Large intestine (tissue), 12 donors: ENCODE data around the gene GJB2. TPM values are rescaled to one million over a fixed set of nuclear protein-coding genes. Genes with fewer than 3 reads are reported as not detected.
A peak's percentile ranks its signal among the peaks of the same experiment; 100 is the strongest.

Source experiments
- DNase-seq, 2 donors: peaks; one replicate each; pipeline versions ENCODE4 v3.0.0 to v3.0.0-alpha.2; 2013
- H3K27ac ChIP-seq: one replicate; pipeline ENCODE4 v1.5.1; 2013; ENCODE audit warnings: low read length
- H3K27me3 ChIP-seq: 2 replicates; pipeline ENCODE4 v1.6.1; 2013; ENCODE audit warnings: low read length; ENCODE audit not compliant: control insufficient read depth, insufficient read depth
- H3K36me3 ChIP-seq: 2 replicates; pipeline ENCODE4 v1.6.1; 2013; ENCODE audit warnings: low read length; ENCODE audit not compliant: control insufficient read depth, insufficient read depth
- H3K4me1 ChIP-seq: one replicate; pipeline ENCODE4 v1.6.1; 2013; ENCODE audit warnings: low read length; ENCODE audit not compliant: control insufficient read depth, insufficient read depth
- H3K4me3 ChIP-seq: one replicate; pipeline ENCODE4 v1.5.1; 2013; ENCODE audit warnings: low read length
- H3K9me3 ChIP-seq: one replicate; pipeline ENCODE4 v1.6.1; 2013; ENCODE audit warnings: mild to moderate bottlenecking, low read depth, low read length, moderate library complexity; ENCODE audit not compliant: control insufficient read depth
- WGBS: methylation state at CpG from one replicate; pipeline ENCODE4 v1.1.5; 2013; ENCODE audit warnings: low lambda C conversion rate; ENCODE audit not compliant: insufficient coverage; 5-methylcytosine and 5-hydroxymethylcytosine counted together
- long read RNA-seq, 11 donors: transcript quantifications; one replicate each; lab custom pipeline, GENCODE V29; 2026
- polyA plus RNA-seq: library from polyadenylated mRNA; unstranded; fragments of 120-200 nt; gene quantifications from one replicate; pipeline ENCODE4 v1.2.1, GENCODE V29; 2013

GJB2 gene
- 4.1 TPM for polyA plus RNA-seq
- long read RNA-seq, donor 1, partial matches to known transcripts: 0 of 3 reads
- long read RNA-seq, donor 1, other reads (novel, unspliced or antisense): 0 of 3 reads
- long read RNA-seq, donor 2: 0 reads
- long read RNA-seq, donor 3: 0 reads
- long read RNA-seq, donor 4, partial matches to known transcripts: 0 of 1 reads
- long read RNA-seq, donor 4, other reads (novel, unspliced or antisense): 0 of 1 reads
- long read RNA-seq, donor 5, partial matches to known transcripts: 0 of 3 reads
- long read RNA-seq, donor 5, other reads (novel, unspliced or antisense): 0 of 3 reads
- long read RNA-seq, donor 6, partial matches to known transcripts: 0 of 4 reads
- long read RNA-seq, donor 6, other reads (novel, unspliced or antisense): 0 of 4 reads
- long read RNA-seq, donor 7, transcript GJB2-202 (2 exons, 2,290 nt): major isoform, 6 of 7 reads
- long read RNA-seq, donor 7, partial matches to known transcripts: 0 of 7 reads
- long read RNA-seq, donor 7, other reads (novel, unspliced or antisense): 0 of 7 reads
- long read RNA-seq, donor 8, partial matches to known transcripts: 0 of 1 reads
- long read RNA-seq, donor 8, other reads (novel, unspliced or antisense): 0 of 1 reads
- long read RNA-seq, donor 9: 0 reads
- long read RNA-seq, donor 10, partial matches to known transcripts: 0 of 2 reads
- long read RNA-seq, donor 10, other reads (novel, unspliced or antisense): 0 of 2 reads
- long read RNA-seq, donor 11, partial matches to known transcripts: 0 of 2 reads
- long read RNA-seq, donor 11, other reads (novel, unspliced or antisense): 0 of 2 reads

- H3K36me3 ChIP-seq: no peaks in the 10 kb centered on the region
- peaks cover 6% of the 10 kb centered on the region for H3K9me3 ChIP-seq
- peaks cover 69% of the 10 kb centered on the region for H3K27me3 ChIP-seq
- H3K4me1 ChIP-seq: peaks cover 27% of the 10 kb centered on the region
- no CpG with 5 or more reads among the region's 39 CpGs for WGBS
- peak in 1 of 2 donors; percentile 33 for DNase-seq
- peak within 1 kb of the TSS; percentile 43 for H3K4me3 ChIP-seq
- no peak within 1 kb of the TSS for H3K27ac ChIP-seq
Observed at GRCh38 chr13:20192836-20193161, at the start of gene GJB2. Gene GJB2 (minus strand): TSS chr13:20192938. CDS start chr13:20189581, 3,357 bp downstream.

GRCh38 chr13:20241593-20241992 lies 48.9 kb upstream of the GJB2 start:
- WGBS: no CpG with 5 or more reads among the region's 2 CpGs
- H3K4me1 ChIP-seq: no peaks in the 10 kb centered on the region
- H3K4me3 ChIP-seq: no peak overlapping the region
- DNase-seq: no peak
- peaks cover 9% of the 10 kb centered on the region for H3K27me3 ChIP-seq
- no peaks in the 10 kb centered on the region for H3K9me3 ChIP-seq
- H3K27ac ChIP-seq: no peak overlapping the region
- H3K36me3 ChIP-seq: no peaks in the 10 kb centered on the region

GRCh38 chr13:20239748-20240147 lies 47.0 kb upstream of the GJB2 start:
- Histone ChIP-seq H3K4me3 (no peak overlapping the region), H3K9me3 (no peaks in the 10 kb centered on the region), H3K27me3 (peaks cover 13% of the 10 kb centered on the region), H3K4me1 (no peaks in the 10 kb centered on the region), H3K36me3 (no peaks in the 10 kb centered on the region), H3K27ac (no peak overlapping the region)
- peak in 1 of 2 donors; percentile 39 for DNase-seq
- no CpG with 5 or more reads among the region's 6 CpGs for WGBS

GRCh38 chr13:20232556-20233277 lies 40.0 kb upstream of the GJB2 start:
- H3K36me3 ChIP-seq: no peaks in the 10 kb centered on the region
- H3K9me3 ChIP-seq: peaks cover 4% of the 10 kb centered on the region
- no CpG with 5 or more reads among the region's 25 CpGs for WGBS
- no peak overlapping the region for H3K4me3 ChIP-seq
- peaks cover 55% of the 10 kb centered on the region for H3K27me3 ChIP-seq
- peaks cover 5% of the 10 kb centered on the region for H3K4me1 ChIP-seq
- no peak overlapping the region for H3K27ac ChIP-seq
- DNase-seq: no peak

GRCh38 chr13:20231839-20232555 lies 39.3 kb upstream of the GJB2 start, which contains the start of gene GJB6:
Gene GJB6 (minus strand): TSS chr13:20232319. CDS start chr13:20223480, 8,839 bp downstream.
- peaks cover 5% of the 10 kb centered on the region for H3K4me1 ChIP-seq
- no peak within 1 kb of the TSS for H3K27ac ChIP-seq
- peak; percentile 12 to 31 for DNase-seq
- WGBS: no CpG with 5 or more reads among the region's 85 CpGs
- no peaks in the 10 kb centered on the region for H3K36me3 ChIP-seq
- no peak within 1 kb of the TSS for H3K4me3 ChIP-seq
- peaks cover 4% of the 10 kb centered on the region for H3K9me3 ChIP-seq
- H3K27me3 ChIP-seq: peaks cover 56% of the 10 kb centered on the region

- H3K4me3 ChIP-seq: no peak overlapping the region
- H3K36me3 ChIP-seq: no peaks in the 10 kb centered on the region
- no peak for DNase-seq
- H3K4me1 ChIP-seq: peaks cover 5% of the 10 kb centered on the region
- no CpG with 5 or more reads among the region's 30 CpGs for WGBS
- no peak overlapping the region for H3K27ac ChIP-seq
- H3K27me3 ChIP-seq: peaks cover 56% of the 10 kb centered on the region
- H3K9me3 ChIP-seq: peaks cover 4% of the 10 kb centered on the region
Observed at GRCh38 chr13:20230913-20231838, 38.4 kb upstream of the GJB2 start.

- H3K9me3 ChIP-seq: peaks cover 4% of the 10 kb centered on the region
- H3K27ac ChIP-seq: no peak overlapping the region
- no peaks in the 10 kb centered on the region for H3K36me3 ChIP-seq
- WGBS: no CpG with 5 or more reads among the region's 6 CpGs
- peaks cover 61% of the 10 kb centered on the region for H3K27me3 ChIP-seq
- no peak for DNase-seq
- peaks cover 5% of the 10 kb centered on the region for H3K4me1 ChIP-seq
- no peak overlapping the region for H3K4me3 ChIP-seq
Observed at GRCh38 chr13:20227730-20228129, 35.0 kb upstream of the GJB2 start.

- DNase-seq: no peak
- 100% methylated on average over 1 of the region's 8 CpGs for WGBS
- peaks cover under 1% of the 10 kb centered on the region for H3K9me3 ChIP-seq
- H3K27me3 ChIP-seq: peaks cover 57% of the 10 kb centered on the region
- H3K36me3 ChIP-seq: no peaks in the 10 kb centered on the region
- H3K4me1 ChIP-seq: peaks cover 5% of the 10 kb centered on the region
- no peak overlapping the region for H3K4me3 ChIP-seq
- no peak overlapping the region for H3K27ac ChIP-seq
Observed at GRCh38 chr13:20227288-20227687, 34.5 kb upstream of the GJB2 start.

- Histone ChIP-seq H3K4me3 (no peak overlapping the region), H3K36me3 (no peaks in the 10 kb centered on the region), H3K9me3 (no peaks in the 10 kb centered on the region), H3K27ac (no peak overlapping the region), H3K27me3 (peaks cover 38% of the 10 kb centered on the region), H3K4me1 (no peaks in the 10 kb centered on the region)
- WGBS: 20% methylated on average over 1 of the region's 5 CpGs
- no peak for DNase-seq
Observed at GRCh38 chr13:20222553-20222952, 29.8 kb upstream of the GJB2 start.
